Activated T-cell treated with anti-CD3 and anti-CD28 coated beads, Interleukin-2, amount 50 U/mL, for 4 hours (primary cell): Measurements from ENCODE around the gene SDK2. TPM values are rescaled to one million over a fixed set of nuclear protein-coding genes. Genes with fewer than 3 reads are reported as not detected.

ENCODE experiments used
- ATAC-seq, 2 donors: fragments of 200-7000 bp; cut with Tn5 transposase; one replicate each; pipeline ENCODE4 v1.10.0; 2021
- DNase-seq: peaks from one replicate; pipeline ENCODE4 v3.0.0-alpha.2; 2020
- H3K27me3 Mint-ChIP-seq: one replicate; pipeline ENCODE4 v1.8.0; 2021; ENCODE audit warnings: low read depth, mixed read lengths
- H3K36me3 Mint-ChIP-seq: one replicate; pipeline ENCODE4 v1.8.0; 2022; ENCODE audit warnings: mixed read lengths; ENCODE audit not compliant: insufficient read depth
- H3K4me1 Mint-ChIP-seq: one replicate; pipeline ENCODE4 v1.8.0; 2021; ENCODE audit warnings: low read depth, mixed read lengths
- H3K4me3 Mint-ChIP-seq: one replicate; pipeline ENCODE4 v1.8.0; 2021; ENCODE audit warnings: mild to moderate bottlenecking, moderate library complexity, mixed read lengths
- H3K9me3 Mint-ChIP-seq: one replicate; pipeline ENCODE4 v1.8.0; 2021; ENCODE audit warnings: mixed read lengths
- total RNA-seq, 3 donors: library from RNA; stranded (reverse); gene quantifications; one replicate each; pipeline ENCODE4 v1.2.1, GENCODE V29; 2021

SDK2 gene
- total RNA-seq, 3 donors from 2014 or later: 0.08 to 0.20 (median 0.08) TPM

DNA sequence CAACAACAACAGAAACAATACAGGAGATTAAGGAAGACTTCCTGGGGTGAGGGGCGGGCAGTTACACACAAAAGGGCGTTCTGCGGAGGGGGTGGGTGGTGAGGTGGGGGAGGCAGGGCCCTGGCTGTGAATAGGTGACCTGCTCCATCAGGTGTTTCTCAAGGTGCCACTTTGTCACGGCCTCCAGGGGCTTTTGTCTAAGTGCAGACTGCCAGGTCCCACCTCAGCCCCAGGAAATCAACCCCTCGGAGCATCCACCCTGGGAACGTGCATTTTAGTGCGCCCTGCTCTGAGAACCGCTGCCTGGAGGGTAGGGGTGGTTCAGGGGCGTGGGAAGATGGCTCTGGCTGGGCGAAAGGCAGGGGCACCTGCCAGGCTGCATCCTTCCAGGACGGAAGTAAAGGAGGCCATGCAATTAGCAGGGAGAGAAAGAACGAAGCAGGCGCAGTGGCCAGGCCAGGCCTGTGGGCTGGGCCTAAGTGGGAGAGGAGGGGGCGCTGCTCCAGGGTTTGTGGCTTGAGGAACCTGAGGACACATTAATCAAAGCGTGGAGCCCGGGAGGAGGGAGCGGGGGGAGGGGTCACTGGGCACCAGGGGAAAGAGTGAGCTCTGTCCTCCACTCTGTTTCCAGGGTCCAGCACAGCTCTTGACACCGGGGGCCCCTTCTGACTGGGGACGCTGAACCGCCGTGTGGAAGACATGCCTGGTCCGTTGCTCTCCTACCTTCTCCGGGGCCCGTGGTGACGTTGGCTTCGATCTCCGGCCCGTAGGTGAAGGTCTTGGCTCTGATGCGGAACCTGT lies 283.1 kb downstream of the SDK2 start:
- no peak overlapping the region for H3K4me3 Mint-ChIP-seq
- H3K27me3 Mint-ChIP-seq: no peaks in the 10 kb centered on the region
- H3K4me1 Mint-ChIP-seq: no peaks in the 10 kb centered on the region
- DNase-seq (no peak), ATAC-seq (no peak)
- no peaks in the 10 kb centered on the region for H3K36me3 Mint-ChIP-seq
- no peaks in the 10 kb centered on the region for H3K9me3 Mint-ChIP-seq

DNA sequence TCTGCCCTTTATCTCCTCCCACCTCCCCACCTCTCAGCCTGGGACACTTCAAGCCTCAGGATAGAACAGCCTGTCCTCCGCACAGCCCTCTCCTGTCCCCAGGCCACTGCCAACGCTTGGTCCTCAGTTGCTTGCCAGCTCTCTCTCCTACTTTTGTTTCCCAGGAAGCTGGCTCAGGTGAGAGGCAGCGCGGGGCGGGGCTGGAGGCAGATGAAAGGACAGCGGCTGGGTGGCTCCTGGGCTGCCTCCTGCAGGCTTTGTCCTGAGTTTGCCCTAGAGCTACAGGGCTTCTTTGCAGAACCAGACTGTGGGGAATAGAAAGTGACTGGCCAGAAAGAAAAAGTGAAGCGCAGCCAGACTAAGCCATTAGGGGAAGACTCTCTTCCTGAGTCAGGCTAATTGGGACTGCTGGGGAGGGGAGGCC lies 284.2 kb downstream of the SDK2 start:
- H3K9me3 Mint-ChIP-seq: no peaks in the 10 kb centered on the region
- no peaks in the 10 kb centered on the region for H3K4me1 Mint-ChIP-seq
- no peaks in the 10 kb centered on the region for H3K27me3 Mint-ChIP-seq
- ATAC-seq (no peak), DNase-seq (no peak)
- H3K36me3 Mint-ChIP-seq: no peaks in the 10 kb centered on the region
- no peak overlapping the region for H3K4me3 Mint-ChIP-seq

GRCh38 chr17:73359352-73359751 lies 284.9 kb downstream of the SDK2 start:
- H3K27me3 Mint-ChIP-seq: no peaks in the 10 kb centered on the region
- H3K36me3 Mint-ChIP-seq: no peaks in the 10 kb centered on the region
- H3K4me1 Mint-ChIP-seq: no peaks in the 10 kb centered on the region
- no peaks in the 10 kb centered on the region for H3K9me3 Mint-ChIP-seq
- ATAC-seq (no peak), DNase-seq (no peak)
- H3K4me3 Mint-ChIP-seq: no peak overlapping the region

DNA sequence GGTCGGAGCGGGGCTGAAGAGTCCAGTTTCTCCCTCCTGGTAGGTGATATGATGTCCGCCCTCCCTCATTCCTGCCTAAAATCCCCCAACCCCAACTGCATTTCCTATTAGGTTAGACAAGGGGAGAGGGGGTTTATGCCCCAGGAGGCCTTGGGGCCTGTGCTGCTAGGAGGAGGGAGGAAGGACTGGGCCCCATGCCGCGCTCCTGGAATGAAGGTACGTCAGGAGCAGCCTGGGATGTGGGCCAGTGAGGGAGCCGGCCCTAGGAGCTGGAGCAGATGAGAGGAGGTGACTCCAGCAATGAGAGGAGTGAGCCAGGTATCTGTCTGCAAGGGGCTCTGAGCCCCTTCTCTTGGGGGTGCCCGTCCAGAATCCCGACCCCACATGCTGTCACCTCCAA lies 285.6 kb downstream of the SDK2 start:
- no peaks in the 10 kb centered on the region for H3K27me3 Mint-ChIP-seq
- ATAC-seq (no peak), DNase-seq (no peak)
- no peaks in the 10 kb centered on the region for H3K36me3 Mint-ChIP-seq
- H3K4me1 Mint-ChIP-seq: no peaks in the 10 kb centered on the region
- H3K4me3 Mint-ChIP-seq: no peak overlapping the region
- no peaks in the 10 kb centered on the region for H3K9me3 Mint-ChIP-seq

- no peaks in the 10 kb centered on the region for H3K36me3 Mint-ChIP-seq
- H3K27me3 Mint-ChIP-seq: no peaks in the 10 kb centered on the region
- DNase-seq (no peak), ATAC-seq (no peak)
- no peaks in the 10 kb centered on the region for H3K4me1 Mint-ChIP-seq
- H3K9me3 Mint-ChIP-seq: no peaks in the 10 kb centered on the region
- H3K4me3 Mint-ChIP-seq: no peak overlapping the region
Measured at GRCh38 chr17:73357981-73358380, 286.3 kb downstream of the SDK2 start.

- DNase-seq (no peak), ATAC-seq (no peak)
- Mint-ChIP-seq H3K9me3 (no peaks in the 10 kb centered on the region), H3K4me1 (no peaks in the 10 kb centered on the region), H3K4me3 (no peak overlapping the region), H3K27me3 (no peaks in the 10 kb centered on the region), H3K36me3 (no peaks in the 10 kb centered on the region)
Measured at GRCh38 chr17:73357318-73357717, 286.9 kb downstream of the SDK2 start.

DNA sequence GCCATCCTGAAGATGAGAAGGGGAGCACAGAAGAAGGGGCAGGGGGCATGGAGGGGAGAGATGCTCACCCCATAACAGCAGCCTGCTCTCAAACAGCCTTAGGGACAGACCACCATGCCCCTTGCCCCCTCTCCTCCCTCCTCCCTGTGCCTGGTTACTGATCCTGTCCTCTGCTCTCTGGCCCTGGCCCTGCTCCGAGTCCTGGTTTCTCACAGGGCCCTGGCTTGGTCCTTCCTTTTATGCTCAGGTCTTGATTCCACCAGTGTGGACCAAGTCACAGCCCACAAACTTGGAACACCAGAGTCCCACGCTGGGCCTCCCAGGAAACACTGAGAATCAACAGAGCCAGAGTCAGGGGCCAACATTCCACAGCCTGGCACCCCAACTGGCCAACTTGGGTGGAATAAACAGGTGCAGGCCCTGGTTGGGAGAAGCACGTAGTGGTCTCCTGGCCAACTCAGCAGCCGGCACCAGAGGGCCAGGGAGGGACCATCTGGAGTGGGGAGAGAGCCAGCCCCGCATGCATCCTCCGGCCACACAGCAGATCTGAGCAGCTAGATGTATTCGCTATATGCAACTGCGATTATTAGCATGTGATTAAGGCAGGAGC lies 287.6 kb downstream of the SDK2 start:
- H3K9me3 Mint-ChIP-seq: no peaks in the 10 kb centered on the region
- no peaks in the 10 kb centered on the region for H3K27me3 Mint-ChIP-seq
- H3K4me3 Mint-ChIP-seq: no peak overlapping the region
- ATAC-seq (no peak), DNase-seq (no peak)
- H3K36me3 Mint-ChIP-seq: no peaks in the 10 kb centered on the region
- no peaks in the 10 kb centered on the region for H3K4me1 Mint-ChIP-seq

DNA sequence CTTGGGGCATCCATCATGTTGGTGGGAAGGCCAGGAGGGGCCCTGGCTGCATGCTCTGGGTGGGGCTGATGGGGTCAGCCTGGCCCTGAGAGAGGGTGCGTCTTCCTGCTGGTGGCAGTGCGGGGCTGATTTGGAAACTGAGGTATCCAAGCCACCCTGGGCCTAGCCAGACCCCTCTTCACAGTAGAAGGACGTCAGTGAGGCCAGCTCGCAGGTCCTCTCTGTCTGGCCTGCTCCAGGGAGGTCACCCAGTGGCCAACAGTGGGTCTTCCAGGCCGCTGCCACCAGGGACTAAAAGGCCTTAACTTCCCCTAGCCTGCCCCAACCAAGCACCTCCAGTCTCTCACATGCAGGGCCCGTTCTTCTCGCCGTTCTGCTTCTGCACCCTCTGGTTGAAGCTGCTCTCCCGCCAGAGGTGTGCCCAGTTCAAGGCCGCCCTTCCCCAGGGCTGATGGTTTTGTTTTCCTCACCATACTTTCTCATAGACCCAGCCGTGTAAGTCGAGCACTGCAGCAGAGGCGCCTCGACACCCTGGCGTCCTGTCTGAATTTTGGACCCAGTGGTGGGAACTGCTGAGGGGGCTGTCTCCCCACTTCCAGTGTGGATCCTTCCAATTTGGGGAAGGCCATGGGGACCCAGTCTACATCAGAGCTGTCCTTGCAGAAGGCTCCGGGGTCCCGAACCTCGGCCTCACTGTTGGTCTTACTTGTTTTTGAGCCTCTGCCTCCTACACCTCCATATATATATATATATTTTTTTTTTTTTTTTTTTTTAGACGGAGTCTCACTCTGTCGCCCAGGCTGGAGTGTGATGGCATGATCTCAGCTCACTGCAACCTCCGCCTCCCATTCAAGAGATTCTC lies 289.6 kb downstream of the SDK2 start:
- no peaks in the 10 kb centered on the region for H3K27me3 Mint-ChIP-seq
- ATAC-seq (no peak), DNase-seq (no peak)
- no peaks in the 10 kb centered on the region for H3K36me3 Mint-ChIP-seq
- H3K4me1 Mint-ChIP-seq: no peaks in the 10 kb centered on the region
- no peak overlapping the region for H3K4me3 Mint-ChIP-seq
- no peaks in the 10 kb centered on the region for H3K9me3 Mint-ChIP-seq

DNA sequence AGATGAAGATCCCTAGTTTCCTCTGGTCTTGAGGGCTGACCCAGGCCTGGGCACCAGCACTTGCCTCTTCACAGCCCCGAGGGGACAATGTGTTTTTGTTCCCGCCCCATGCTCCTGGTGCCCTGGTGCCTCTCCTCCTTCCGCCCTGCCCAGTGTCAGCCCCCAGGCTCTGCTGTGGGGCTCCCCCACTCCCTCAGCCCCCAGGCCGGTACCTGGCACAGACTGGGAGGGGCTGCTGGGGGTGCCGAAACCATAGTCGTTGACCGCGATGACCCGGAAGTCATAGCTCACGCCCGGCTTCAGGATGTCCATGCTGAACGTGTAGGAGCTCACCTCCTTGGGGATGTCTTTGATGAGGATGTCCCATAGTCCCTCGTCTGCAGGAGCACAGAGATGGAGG lies 292.0 kb downstream of the SDK2 start:
- no peaks in the 10 kb centered on the region for H3K36me3 Mint-ChIP-seq
- ATAC-seq: no peak
- no peak overlapping the region for H3K4me3 Mint-ChIP-seq
- H3K9me3 Mint-ChIP-seq: no peaks in the 10 kb centered on the region
- H3K4me1 Mint-ChIP-seq: no peaks in the 10 kb centered on the region
- no peaks in the 10 kb centered on the region for H3K27me3 Mint-ChIP-seq
- DNase-seq: no peak

DNA sequence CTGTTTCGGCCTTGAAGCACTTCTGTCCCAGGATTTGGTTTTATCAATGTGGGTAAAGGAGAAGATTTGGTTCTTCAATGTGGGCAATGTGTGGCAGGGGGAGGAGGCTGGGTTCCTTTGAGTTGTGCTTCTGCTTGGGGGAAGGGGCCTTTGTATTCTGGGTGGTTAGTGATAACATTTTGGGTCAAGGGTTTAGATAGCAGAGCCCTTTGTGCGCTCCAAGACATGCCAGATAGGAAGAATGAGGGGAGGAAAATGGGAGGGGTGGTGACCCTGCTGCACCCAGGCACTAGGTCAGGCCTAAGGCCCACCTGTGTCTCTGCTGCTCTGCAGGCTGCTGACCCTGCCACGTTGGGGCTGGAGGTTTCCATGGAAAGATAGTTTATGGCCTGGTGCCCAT lies 292.5 kb downstream of the SDK2 start:
- no peak for ATAC-seq
- no peaks in the 10 kb centered on the region for H3K9me3 Mint-ChIP-seq
- H3K36me3 Mint-ChIP-seq: no peaks in the 10 kb centered on the region
- H3K4me1 Mint-ChIP-seq: no peaks in the 10 kb centered on the region
- no peaks in the 10 kb centered on the region for H3K27me3 Mint-ChIP-seq
- DNase-seq: no peak
- H3K4me3 Mint-ChIP-seq: no peak overlapping the region

- no peak overlapping the region for H3K4me3 Mint-ChIP-seq
- no peaks in the 10 kb centered on the region for H3K9me3 Mint-ChIP-seq
- no peaks in the 10 kb centered on the region for H3K36me3 Mint-ChIP-seq
- DNase-seq: no peak
- no peaks in the 10 kb centered on the region for H3K27me3 Mint-ChIP-seq
- no peak for ATAC-seq
- no peaks in the 10 kb centered on the region for H3K4me1 Mint-ChIP-seq
Measured at GRCh38 chr17:73350864-73351263, 293.4 kb downstream of the SDK2 start.

DNA sequence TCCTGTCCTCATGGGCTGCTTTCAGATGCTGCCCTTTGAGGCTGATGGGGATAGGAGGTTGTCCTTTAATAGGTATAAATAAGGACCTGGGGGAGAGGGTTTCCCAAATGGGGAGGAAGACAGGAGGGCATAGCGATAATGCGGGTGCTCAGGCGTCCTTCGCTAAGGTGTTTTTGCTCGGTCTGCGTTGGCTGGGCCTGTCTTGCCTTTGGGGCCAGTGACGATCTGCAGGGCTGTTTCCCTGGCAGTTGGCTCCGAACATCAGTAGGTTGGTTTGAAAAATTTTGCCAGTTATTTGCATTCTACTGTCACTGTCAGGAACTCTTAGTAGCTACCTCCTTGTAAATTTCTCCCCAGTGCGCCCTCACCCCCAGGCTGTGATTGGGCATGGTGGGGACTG lies 294.6 kb downstream of the SDK2 start:
- Mint-ChIP-seq H3K4me3 (no peak overlapping the region), H3K36me3 (no peaks in the 10 kb centered on the region), H3K27me3 (no peaks in the 10 kb centered on the region), H3K4me1 (no peaks in the 10 kb centered on the region), H3K9me3 (no peaks in the 10 kb centered on the region)
- DNase-seq (no peak), ATAC-seq (no peak)

DNA sequence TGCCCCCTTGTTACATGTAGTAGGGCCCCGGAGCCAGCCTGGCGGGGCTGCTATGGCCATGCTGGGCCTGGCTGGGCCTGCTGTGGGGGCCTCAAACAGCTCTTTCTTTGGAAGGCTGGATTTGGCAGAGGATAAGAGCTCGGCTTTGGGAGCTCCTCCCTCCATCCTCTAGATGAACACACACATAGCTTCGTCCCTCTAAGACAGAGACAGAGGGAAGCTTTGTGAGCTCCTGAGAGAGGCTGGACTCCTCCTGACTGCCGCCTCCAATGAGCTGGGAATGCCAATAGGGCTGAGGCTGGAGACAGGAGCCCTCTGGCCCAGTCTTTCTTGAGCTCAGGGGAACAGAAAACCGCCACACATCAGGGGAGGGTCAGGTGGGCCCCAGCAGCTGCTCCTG lies 295.1 kb downstream of the SDK2 start:
- H3K9me3 Mint-ChIP-seq: no peaks in the 10 kb centered on the region
- no peaks in the 10 kb centered on the region for H3K4me1 Mint-ChIP-seq

GRCh38 chr17:73348829-73349095 lies 295.5 kb downstream of the SDK2 start:
- Mint-ChIP-seq H3K9me3 (no peaks in the 10 kb centered on the region), H3K36me3 (no peaks in the 10 kb centered on the region), H3K4me1 (no peaks in the 10 kb centered on the region), H3K4me3 (no peak overlapping the region), H3K27me3 (no peaks in the 10 kb centered on the region)
- DNase-seq: no peak
- no peak for ATAC-seq

More for the DNA sequence above, 295.1 kb downstream of the SDK2 start:
- DNase-seq (no peak), ATAC-seq (no peak)
- no peaks in the 10 kb centered on the region for H3K27me3 Mint-ChIP-seq
- H3K36me3 Mint-ChIP-seq: no peaks in the 10 kb centered on the region
- H3K4me3 Mint-ChIP-seq: no peak overlapping the region
